GM18909 (cell line): ENCODE results near the gene TTPAL.

Experiments
- ATAC-seq: cut with Tn5 transposase; IDR thresholded peaks from one replicate; pipeline ENCODE4 v1.9.1; 2021; ENCODE audit warnings: mild to moderate bottlenecking; ENCODE audit not compliant: unreplicated experiment, poor library complexity

The TTPAL gene

GRCh38 chr20:44439318-44439717 is 36.4 kb upstream of the TTPAL start:
- ATAC-seq: no peak

GRCh38 chr20:44442298-44443070 is 33.2 kb upstream of the TTPAL start:
- no peak for ATAC-seq

GRCh38 chr20:44445742-44446710 is 29.6 kb upstream of the TTPAL start:
- ATAC-seq: no peak

GRCh38 chr20:44447827-44448419 is 27.8 kb upstream of the TTPAL start:
- no peak for ATAC-seq

DNA sequence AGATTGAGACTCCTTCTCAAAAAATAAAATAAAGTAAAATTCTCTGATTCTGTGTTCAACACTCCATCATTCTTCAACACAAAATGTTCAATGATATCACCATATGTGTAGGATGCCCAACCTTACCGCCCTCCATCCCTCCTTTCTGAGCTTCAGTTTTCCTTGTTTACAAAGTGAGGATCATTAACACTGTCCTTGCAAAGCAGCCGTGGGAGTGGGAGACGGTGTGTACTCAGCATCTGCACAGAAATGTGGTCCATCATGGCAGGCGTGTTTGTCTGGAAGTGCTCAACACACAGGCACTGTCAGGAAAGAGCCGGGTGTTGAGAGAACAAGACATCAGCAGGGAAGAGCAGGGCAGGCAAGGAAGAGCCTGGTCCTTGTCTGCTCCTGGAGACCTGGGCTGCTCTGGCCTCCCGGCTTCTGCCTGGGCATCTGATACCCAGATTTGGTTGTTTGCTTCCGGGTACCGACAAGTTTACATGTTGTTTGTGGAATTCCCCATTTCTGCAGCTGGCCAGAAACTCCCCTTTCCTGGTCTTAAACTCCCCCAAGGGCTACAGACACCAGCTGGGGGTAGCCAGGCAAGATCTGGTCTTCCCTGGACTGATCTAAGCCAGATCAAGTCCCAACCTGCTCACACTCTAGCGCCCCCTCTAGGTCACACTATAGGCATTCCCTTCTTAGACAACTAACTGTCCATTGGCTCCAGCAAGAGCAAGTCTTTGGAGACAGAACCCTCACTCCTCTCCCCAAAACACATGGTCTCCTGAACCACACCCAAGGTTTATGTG is 26.7 kb upstream of the TTPAL start:
- ATAC-seq: no peak

GRCh38 chr20:44449864-44450263 is 25.8 kb upstream of the TTPAL start:
- ATAC-seq: no peak

DNA sequence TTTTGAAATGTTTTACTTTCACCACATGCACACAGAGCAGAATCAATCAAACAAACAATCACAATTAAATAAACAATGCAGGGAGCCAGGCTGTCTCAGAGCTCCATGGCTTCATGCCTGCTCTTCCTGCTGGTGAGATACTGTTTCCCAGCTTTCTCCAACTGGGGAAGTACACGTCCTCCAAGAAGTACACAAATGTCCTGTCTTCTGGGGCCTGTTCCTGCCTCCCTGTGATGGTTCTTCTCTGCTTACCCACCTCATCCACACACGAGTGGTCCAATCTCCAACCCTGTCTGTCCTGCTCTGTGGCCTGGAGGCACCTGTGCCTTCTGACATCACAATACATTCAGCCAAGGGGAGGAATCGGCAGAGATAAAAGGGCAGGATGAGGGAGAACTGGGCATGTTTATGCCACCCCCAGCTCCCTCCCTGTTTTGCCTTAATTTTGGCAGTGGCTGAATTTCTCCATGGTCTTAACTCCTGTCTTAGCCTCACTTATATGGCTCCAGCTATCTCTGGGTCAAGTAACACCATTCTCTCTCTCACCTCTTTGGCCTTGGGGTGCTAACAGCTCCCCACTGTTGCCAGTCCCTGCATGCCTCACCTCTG is 25.3 kb upstream of the TTPAL start:
- ATAC-seq: no peak

DNA sequence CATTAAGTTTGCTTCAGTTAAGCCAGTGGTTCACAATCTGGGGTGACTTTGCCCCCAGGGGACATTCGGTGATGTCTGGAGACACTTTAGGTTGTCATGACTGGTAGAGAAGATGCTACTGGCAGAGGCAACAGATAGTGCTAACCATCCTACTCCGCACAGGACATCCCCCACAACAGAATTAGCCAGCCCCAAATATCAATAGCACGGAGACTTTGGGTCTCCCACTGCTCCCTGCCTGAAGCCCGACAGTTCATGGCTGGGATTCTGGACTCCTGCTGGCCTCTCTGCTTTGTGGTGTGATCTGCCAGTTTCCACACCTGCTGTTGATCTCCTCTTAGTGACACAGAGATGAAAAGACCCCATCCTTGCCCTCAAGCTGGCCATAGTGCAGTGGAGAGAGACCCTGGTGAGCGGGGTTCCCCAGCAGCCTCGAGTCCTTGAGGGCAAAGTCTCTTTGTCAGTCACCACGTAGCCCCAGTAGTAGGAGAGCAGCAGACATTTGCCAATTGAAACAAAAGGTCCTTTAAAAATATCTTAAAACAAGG is 24.7 kb upstream of the TTPAL start:
- ATAC-seq: no peak

GRCh38 chr20:44454306-44454963 is 21.2 kb upstream of the TTPAL start:
- no peak for ATAC-seq

DNA sequence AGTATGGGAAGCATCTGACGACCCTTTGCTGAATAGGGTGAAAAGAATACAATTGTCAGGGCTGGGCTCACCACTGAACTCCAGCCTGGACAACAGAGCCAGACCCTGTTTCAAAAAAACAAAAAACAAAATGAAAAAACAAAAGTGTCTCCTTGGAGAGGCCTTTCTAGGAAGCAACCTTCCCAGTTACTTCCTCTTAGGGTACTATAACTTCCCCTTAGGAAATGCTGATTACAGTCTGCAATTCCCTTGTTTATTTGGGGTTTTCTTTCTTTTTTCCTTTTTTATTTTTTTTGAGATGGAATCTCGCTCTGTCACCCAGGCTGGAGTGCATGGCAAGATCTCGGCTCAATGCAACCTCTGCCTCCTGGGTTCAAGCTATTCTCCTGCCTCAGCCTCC is 20.5 kb upstream of the TTPAL start:
- no peak for ATAC-seq

DNA sequence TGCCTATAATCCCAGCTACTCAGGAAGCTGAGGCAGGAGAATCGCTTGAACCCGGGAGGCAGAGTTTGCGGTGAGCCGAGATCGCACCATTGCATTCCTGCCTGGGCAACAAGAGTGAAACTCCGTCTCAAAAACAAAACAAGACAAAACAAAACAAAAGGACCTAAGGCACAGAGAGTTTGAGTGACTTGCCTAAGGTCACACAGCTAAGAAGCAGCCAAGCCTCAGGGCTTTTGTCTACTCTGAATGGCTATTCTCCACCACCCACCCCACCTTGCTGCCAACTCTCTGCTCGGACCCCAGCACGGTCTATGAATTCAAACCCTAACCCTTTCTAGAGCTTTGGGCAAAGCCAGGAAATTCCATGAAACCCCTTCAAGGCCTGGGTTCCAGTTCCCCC is 19.1 kb upstream of the TTPAL start:
- ATAC-seq: no peak

DNA sequence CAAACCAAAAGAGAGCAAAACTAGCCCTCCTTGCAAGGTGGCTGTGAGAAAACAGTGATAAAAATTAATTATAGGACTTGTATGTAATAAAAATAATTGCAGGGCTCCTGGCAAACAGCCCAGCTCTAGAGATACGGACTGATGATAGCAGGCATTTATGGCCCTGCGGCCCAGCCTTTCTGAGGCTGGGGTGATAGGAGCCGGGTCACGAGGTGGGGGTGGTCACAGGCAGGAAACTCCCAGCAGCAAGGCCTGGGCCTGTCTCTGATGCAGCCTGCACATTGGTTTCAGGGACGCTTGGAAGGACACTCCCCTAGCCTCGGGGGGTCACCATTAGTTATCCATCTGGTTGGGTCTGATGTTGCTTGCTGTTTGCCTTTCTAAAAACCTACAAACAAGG is 18.7 kb upstream of the TTPAL start:
- ATAC-seq: no peak

- ATAC-seq: no peak
Measured at GRCh38 chr20:44459271-44459670, 16.4 kb upstream of the TTPAL start.

GRCh38 chr20:44460795-44461141 is 14.9 kb upstream of the TTPAL start:
- no peak for ATAC-seq

- no peak for ATAC-seq
Measured at GRCh38 chr20:44461142-44461802, 14.4 kb upstream of the TTPAL start.

GRCh38 chr20:44461803-44462174 is 13.9 kb upstream of the TTPAL start:
- ATAC-seq: no peak

DNA sequence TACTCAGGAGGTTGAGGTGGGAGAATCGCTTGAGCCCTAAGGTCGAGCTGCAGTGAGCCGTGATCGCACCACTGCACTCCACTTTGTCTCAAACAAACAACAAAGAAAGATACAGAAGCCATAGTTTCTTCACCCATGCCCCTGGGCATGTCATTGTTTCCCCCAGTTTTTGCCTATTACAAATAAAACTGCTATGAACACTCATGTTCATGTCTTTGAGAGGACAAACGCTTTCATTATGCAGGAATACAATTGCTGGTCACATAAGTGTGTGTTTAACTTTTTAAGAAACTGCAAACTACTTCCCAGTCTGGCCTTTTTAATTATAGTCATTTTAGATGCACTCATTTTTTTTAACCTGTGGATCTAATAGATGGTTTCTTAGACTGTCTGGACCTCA is 12.2 kb upstream of the TTPAL start:
- ATAC-seq: no peak

DNA sequence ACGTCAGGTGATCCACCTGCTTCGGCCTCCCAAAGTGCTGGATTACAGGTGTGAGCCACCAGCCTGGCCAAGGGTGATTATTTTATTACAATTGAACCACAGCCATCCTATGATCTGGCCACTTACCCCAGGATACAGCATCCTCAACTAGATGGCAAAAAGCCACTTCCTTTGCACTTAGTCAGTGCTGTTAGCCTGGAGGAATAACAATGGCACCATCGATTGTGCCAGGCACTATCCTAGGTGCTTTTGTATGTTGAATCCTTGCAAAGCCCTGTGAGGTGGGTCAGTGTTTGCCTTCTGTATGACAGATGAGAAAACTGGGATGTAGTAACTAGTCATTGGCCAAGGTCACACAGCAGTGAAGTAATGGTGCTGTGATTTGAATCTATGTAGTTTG is 11.2 kb upstream of the TTPAL start:
- no peak for ATAC-seq
